Common myeloid progenitor, CD34-positive (primary cell): Measurements from ENCODE around the gene CCDC148.

ENCODE experiments used
- CTCF ChIA-PET: fragments of 350-600 bp; sonication (Branson Sonifier 250); formaldehyde crosslinking; loops from one replicate; lab custom pipeline; 2021; ENCODE audit warnings: antibody characterized with exemption; lab: Charles Lee
- POLR2A ChIA-PET: fragments of 350-600 bp; sonication (Branson Sonifier 250); formaldehyde crosslinking; loops from one replicate; lab custom pipeline; 2021; ENCODE audit warnings: antibody characterized with exemption; lab: Charles Lee
- DNase-seq, 3 donors: peaks; one replicate each; pipeline versions ENCODE4 v3.0.0 to v3.0.0-alpha.2; 2013
- H3K27ac ChIP-seq, 2 experiments: 1 replicate in 1 of 2; 2 replicates in 1 of 2; pipeline ENCODE4 v1.7.0; 2013; ENCODE audit warnings: inconsistent platforms in 2 of 2, low read length in 2 of 2, mild to moderate bottlenecking in 2 of 2, low read depth in 1 of 2, moderate library complexity in 1 of 2; ENCODE audit not compliant: severe bottlenecking in 2 of 2, insufficient read depth in 1 of 2, poor library complexity in 1 of 2
- H3K27me3 ChIP-seq, 5 experiments: replicated peaks in 2 of 5; 1 replicate in 3 of 5; 2 replicates in 2 of 5; pipeline versions ENCODE4 v1.6.1 to v1.7.0; 2013; ENCODE audit warnings: low read length in 4 of 5, mild to moderate bottlenecking in 2 of 5, moderate library complexity in 2 of 5, inconsistent platforms in 1 of 5; ENCODE audit not compliant: insufficient read depth in 5 of 5, control insufficient read depth in 4 of 5
- H3K36me3 ChIP-seq, 4 experiments: 1 replicate in 2 of 4; 2 replicates in 2 of 4; pipeline versions ENCODE4 v1.6.1 to v1.7.0; 2013; ENCODE audit warnings: low read length in 3 of 4, control low read depth in 1 of 4, mild to moderate bottlenecking in 1 of 4; ENCODE audit not compliant: control insufficient read depth in 4 of 4, insufficient read depth in 4 of 4
- H3K4me1 ChIP-seq, 4 experiments: 1 replicate in 3 of 4; 2 replicates in 1 of 4; pipeline versions ENCODE4 v1.6.1 to v1.7.1; 2013; ENCODE audit warnings: low read length in 3 of 4, mild to moderate bottlenecking in 3 of 4, control low read depth in 1 of 4, inconsistent platforms in 1 of 4, moderate library complexity in 1 of 4; ENCODE audit not compliant: control insufficient read depth in 4 of 4, insufficient read depth in 4 of 4; ENCODE audit errors: control extremely low read depth in 1 of 4
- H3K4me3 ChIP-seq, 7 experiments: 1 replicate in 4 of 7; 2 replicates in 3 of 7; pipeline versions ENCODE4 v1.5.1 to v1.7.0; 2013; ENCODE audit warnings: mild to moderate bottlenecking in 7 of 7, low read length in 6 of 7, moderate library complexity in 6 of 7, inconsistent platforms in 2 of 7, low read depth in 2 of 7, control low read depth in 1 of 7; ENCODE audit not compliant: insufficient read depth in 4 of 7, control insufficient read depth in 1 of 7; ENCODE audit errors: extremely low read depth in 1 of 7
- H3K9me3 ChIP-seq, 5 experiments: 1 replicate in 4 of 5; 2 replicates in 1 of 5; pipeline versions ENCODE4 v1.6.1 to v1.7.1; 2013; ENCODE audit warnings: low read length in 4 of 5, mild to moderate bottlenecking in 2 of 5, inconsistent platforms in 1 of 5, low read depth in 1 of 5, moderate library complexity in 1 of 5; ENCODE audit not compliant: control insufficient read depth in 4 of 5, insufficient read depth in 2 of 5; ENCODE audit errors: control extremely low read depth in 1 of 5
- WGBS: methylation state at CpG from one replicate; pipeline ENCODE4 v1.1.5; 2013; ENCODE audit not compliant: insufficient coverage; 5-methylcytosine and 5-hydroxymethylcytosine counted together

The CCDC148 gene

DNA sequence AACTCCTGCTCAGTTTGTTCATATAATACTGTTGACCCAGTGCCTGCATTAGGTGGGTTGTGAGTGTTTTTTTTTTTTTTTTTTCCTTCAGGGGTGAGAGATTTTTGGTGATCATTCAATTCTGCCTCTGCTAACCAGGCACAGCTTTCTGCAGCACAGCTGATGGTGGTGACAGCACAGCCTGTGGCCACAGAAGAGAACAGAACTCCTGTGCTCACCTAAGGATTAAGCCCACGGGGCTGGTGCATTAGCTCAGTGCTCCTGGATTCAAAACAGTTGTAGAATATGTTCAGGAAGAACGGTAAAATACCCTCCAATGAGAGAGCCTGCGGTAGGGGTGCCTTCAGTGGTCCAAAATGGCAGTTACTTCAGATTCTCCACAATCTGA lies 42.2 kb upstream of the CCDC148 start:
- WGBS = 100% methylated on average over 2 of the region's 3 CpGs
- H3K27ac ChIP-seq = no peak overlapping the region
- DNase-seq = no peak
- ChIA-PET POLR2A (no interaction called here), CTCF (no interaction called here)
- no peaks in the 10 kb centered on the region for H3K9me3 ChIP-seq
- H3K27me3 ChIP-seq = no peaks in the 10 kb centered on the region
- H3K36me3 ChIP-seq = no peaks in the 10 kb centered on the region
- H3K4me3 ChIP-seq = no peak overlapping the region
- H3K4me1 ChIP-seq = no peaks in the 10 kb centered on the region

GRCh38 chr2:158498043-158498748 lies 41.6 kb upstream of the CCDC148 start:
- ChIA-PET POLR2A (no interaction called here), CTCF (no interaction called here)
- Histone ChIP-seq H3K9me3 (no peaks in the 10 kb centered on the region), H3K4me3 (no peak overlapping the region), H3K36me3 (no peaks in the 10 kb centered on the region), H3K27me3 (no peaks in the 10 kb centered on the region), H3K4me1 (no peaks in the 10 kb centered on the region), H3K27ac (no peak overlapping the region)
- DNase-seq = no peak

DNA sequence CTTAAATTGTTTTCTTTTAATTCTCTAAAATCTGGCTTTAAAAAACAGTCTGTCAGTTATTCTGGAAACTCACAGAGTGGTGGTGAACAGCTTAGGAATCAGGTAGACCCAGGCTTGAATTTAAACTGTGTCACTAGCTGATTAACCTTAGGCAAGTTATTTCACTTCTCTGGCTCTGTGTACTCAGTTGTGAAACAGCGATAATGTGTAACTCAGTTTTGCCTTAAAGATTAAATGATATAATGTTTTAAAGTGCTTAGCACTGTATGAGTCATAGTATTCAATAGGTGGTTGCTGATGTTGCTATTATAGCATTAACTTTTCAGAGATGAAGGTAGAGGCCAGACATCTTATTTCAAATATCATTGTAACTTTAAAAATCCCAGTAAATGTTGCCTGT lies 40.9 kb upstream of the CCDC148 start:
- CTCF ChIA-PET = no interaction called here
- no peak for DNase-seq
- POLR2A ChIA-PET = no interaction called here
- H3K27ac ChIP-seq = no peak overlapping the region
- no peak overlapping the region for H3K4me3 ChIP-seq
- no peaks in the 10 kb centered on the region for H3K27me3 ChIP-seq
- H3K4me1 ChIP-seq = no peaks in the 10 kb centered on the region
- 100% methylated on average over 1 of the region's 1 CpG for WGBS
- no peaks in the 10 kb centered on the region for H3K9me3 ChIP-seq
- H3K36me3 ChIP-seq = no peaks in the 10 kb centered on the region

DNA sequence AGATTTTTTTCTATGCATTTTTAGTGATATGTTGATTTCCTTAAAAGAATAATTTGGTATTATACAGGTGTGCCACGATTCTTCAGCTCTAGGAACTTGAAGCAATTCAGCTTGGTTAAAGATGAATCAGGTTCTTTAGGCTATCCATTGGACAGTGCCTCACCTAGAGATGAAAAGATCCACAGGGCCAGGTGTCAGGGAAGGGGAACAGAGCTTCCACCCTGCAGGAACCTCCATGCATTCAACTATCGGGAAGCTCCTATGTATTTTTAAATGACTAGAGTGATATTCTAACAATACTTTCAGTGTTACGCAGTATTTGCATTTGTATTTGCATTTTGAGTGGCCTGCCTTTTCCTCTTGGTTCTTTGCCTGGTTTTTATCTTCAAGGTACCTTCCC lies 40.4 kb upstream of the CCDC148 start:
- H3K9me3 ChIP-seq = no peaks in the 10 kb centered on the region
- no peaks in the 10 kb centered on the region for H3K27me3 ChIP-seq
- no peak overlapping the region for H3K27ac ChIP-seq
- ChIA-PET CTCF (no interaction called here), POLR2A (no interaction called here)
- WGBS = 100% methylated on average over 3 of the region's 3 CpGs
- no peaks in the 10 kb centered on the region for H3K4me1 ChIP-seq
- DNase-seq = no peak
- H3K4me3 ChIP-seq = no peak overlapping the region
- no peaks in the 10 kb centered on the region for H3K36me3 ChIP-seq

GRCh38 chr2:158495175-158495574 lies 38.6 kb upstream of the CCDC148 start:
- CTCF ChIA-PET = no interaction called here
- POLR2A ChIA-PET = no interaction called here
- no peaks in the 10 kb centered on the region for H3K4me1 ChIP-seq
- H3K36me3 ChIP-seq = no peaks in the 10 kb centered on the region
- no peaks in the 10 kb centered on the region for H3K9me3 ChIP-seq
- H3K4me3 ChIP-seq = no peak overlapping the region
- no peak overlapping the region for H3K27ac ChIP-seq
- no peaks in the 10 kb centered on the region for H3K27me3 ChIP-seq
- no peak for DNase-seq
- 100% methylated on average over 3 of the region's 5 CpGs for WGBS

GRCh38 chr2:158493458-158493857 lies 36.9 kb upstream of the CCDC148 start:
- ChIA-PET CTCF (interaction anchor here (0.7 to 0.8 kb wide), 2 partner anchors 260 to 809 kb away, joined by 3 read pairs; no protein-coding TSS in a partner anchor), POLR2A (no interaction called here)
- Histone ChIP-seq H3K9me3 (no peaks in the 10 kb centered on the region), H3K4me3 (no peak overlapping the region), H3K36me3 (no peaks in the 10 kb centered on the region), H3K27me3 (no peaks in the 10 kb centered on the region), H3K4me1 (peaks cover 0 to 3% (median 0%) of the 10 kb centered on the region in 4 experiments), H3K27ac (no peak overlapping the region)
- peak in 1 of 3 donors; percentile 21 for DNase-seq
- 100% methylated on average over 2 of the region's 2 CpGs for WGBS

GRCh38 chr2:158491072-158491471 lies 34.5 kb upstream of the CCDC148 start:
- Histone ChIP-seq H3K36me3 (no peaks in the 10 kb centered on the region), H3K4me3 (no peak overlapping the region), H3K4me1 (peaks cover 0 to 3% (median 0%) of the 10 kb centered on the region in 4 experiments), H3K27ac (no peak overlapping the region), H3K27me3 (no peaks in the 10 kb centered on the region), H3K9me3 (no peaks in the 10 kb centered on the region)
- DNase-seq = no peak
- ChIA-PET CTCF (interaction anchor here (1.4 to 2.0 kb wide), 2 partner anchors 10 to 311 kb away, joined by 6 read pairs; no protein-coding TSS in a partner anchor), POLR2A (no interaction called here)
- WGBS = 95% methylated on average over 4 of the region's 4 CpGs
